Activated CD8-positive, alpha-beta T cell treated with anti-CD3 and anti-CD28 coated beads for 36 hours (primary cell): ENCODE results near the gene TRIM51. TPM values are rescaled to one million over a fixed set of nuclear protein-coding genes. Genes with fewer than 3 reads are reported as not detected.

Experiments
- ATAC-seq: fragments of 200-7000 bp; cut with Tn5 transposase; one replicate; pipeline ENCODE4 v1.10.0; 2021; ENCODE audit warnings: mild to moderate bottlenecking, moderate library complexity
- CTCF ChIA-PET: fragments of 350-600 bp; sonication (Branson Sonifier 250); formaldehyde crosslinking; loops from one replicate; lab custom pipeline; 2021; ENCODE audit warnings: antibody characterized with exemption; lab: Charles Lee
- POLR2A ChIA-PET: fragments of 350-600 bp; sonication (Branson Sonifier 250); formaldehyde crosslinking; loops from one replicate; lab custom pipeline; 2021; ENCODE audit warnings: antibody characterized with exemption; lab: Charles Lee
- DNase-seq: peaks from one replicate; pipeline ENCODE4 v3.0.0-alpha.2; 2020
- H3K27ac Mint-ChIP-seq: one replicate; pipeline ENCODE4 v1.8.0; 2021; ENCODE audit warnings: mild to moderate bottlenecking, mixed read lengths
- H3K27me3 Mint-ChIP-seq: one replicate; pipeline ENCODE4 v1.8.0; 2021; ENCODE audit warnings: mixed read lengths
- H3K36me3 Mint-ChIP-seq: one replicate; pipeline ENCODE4 v1.8.0; 2021; ENCODE audit warnings: low read depth, mixed read lengths
- H3K4me1 Mint-ChIP-seq: one replicate; pipeline ENCODE4 v1.8.0; 2021; ENCODE audit warnings: low read depth, mixed read lengths
- H3K4me3 Mint-ChIP-seq: one replicate; pipeline ENCODE4 v1.8.0; 2021; ENCODE audit warnings: mild to moderate bottlenecking, moderate library complexity, mixed read lengths
- H3K9me3 Mint-ChIP-seq: one replicate; pipeline ENCODE4 v1.8.0; 2021; ENCODE audit warnings: mixed read lengths
- CTCF ChIP-seq: fragments of 200-600 bp; IDR thresholded peaks from one replicate; pipeline ENCODE4 v1.8.0; 2022; ENCODE audit warnings: antibody characterized with exemption, mild to moderate bottlenecking
- intact Hi-C: fragments of 100-400 bp; cut with micrococcal nuclease; formaldehyde crosslinking; loops from one replicate; pipeline ENCODE4 v1.10.0; 2022
- total RNA-seq, 2 experiments: library from RNA; stranded (reverse); gene quantifications; one replicate each; pipeline ENCODE4 v1.2.3, GENCODE V29; 2021

The TRIM51 gene
- total RNA-seq, 2 experiments from 2014 or later: not detected

DNA sequence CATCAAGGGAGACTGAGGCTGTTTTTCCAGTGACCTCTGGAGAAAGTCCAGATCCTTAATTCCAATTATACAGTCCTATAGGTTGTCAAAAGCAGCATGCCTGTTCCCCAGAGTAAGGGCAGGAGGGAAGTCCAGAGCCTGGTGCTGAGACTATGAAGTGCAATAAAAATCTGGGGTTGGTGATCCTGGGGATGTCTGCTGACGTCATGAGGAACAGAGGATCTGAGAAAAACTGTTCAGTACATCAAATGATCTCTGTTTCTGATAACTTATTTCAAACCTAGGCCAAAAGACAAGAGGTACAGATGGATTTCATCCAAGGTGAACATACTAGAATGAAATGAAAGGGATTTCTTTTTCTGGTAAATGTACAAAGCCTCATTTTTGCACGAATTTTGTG is 19.2 kb downstream of the TRIM51 start:
- POLR2A ChIA-PET: no interaction called here
- no peaks in the 10 kb centered on the region for H3K4me1 Mint-ChIP-seq
- CTCF ChIA-PET: no interaction called here
- peaks cover 16% of the 10 kb centered on the region for H3K9me3 Mint-ChIP-seq
- no peak overlapping the region for H3K27ac Mint-ChIP-seq
- H3K36me3 Mint-ChIP-seq: no peaks in the 10 kb centered on the region
- no peak for DNase-seq
- intact Hi-C loops: no loop called here
- no peaks in the 10 kb centered on the region for H3K27me3 Mint-ChIP-seq
- no peak overlapping the region for H3K4me3 Mint-ChIP-seq
- TF ChIP-seq CTCF: no peak
- ATAC-seq: no peak

GRCh38 chr11:55914482-55914881 is 31.4 kb downstream of the TRIM51 start, which contains the start of gene OR5W2:
Gene OR5W2 (minus strand): TSS chr11:55914582. CDS start chr11:55914582, 0 bp downstream.
- TF ChIP-seq CTCF: no peak
- H3K36me3 Mint-ChIP-seq: no peaks in the 10 kb centered on the region
- H3K4me3 Mint-ChIP-seq: no peak within 1 kb of the TSS
- POLR2A ChIA-PET: no interaction called here
- H3K27ac Mint-ChIP-seq: no peak within 1 kb of the TSS
- no peaks in the 10 kb centered on the region for H3K27me3 Mint-ChIP-seq
- peaks cover 12% of the 10 kb centered on the region for H3K9me3 Mint-ChIP-seq
- CTCF ChIA-PET: no interaction called here
- intact Hi-C loops: no loop called here
- ATAC-seq (no peak), DNase-seq (no peak)
- no peaks in the 10 kb centered on the region for H3K4me1 Mint-ChIP-seq

DNA sequence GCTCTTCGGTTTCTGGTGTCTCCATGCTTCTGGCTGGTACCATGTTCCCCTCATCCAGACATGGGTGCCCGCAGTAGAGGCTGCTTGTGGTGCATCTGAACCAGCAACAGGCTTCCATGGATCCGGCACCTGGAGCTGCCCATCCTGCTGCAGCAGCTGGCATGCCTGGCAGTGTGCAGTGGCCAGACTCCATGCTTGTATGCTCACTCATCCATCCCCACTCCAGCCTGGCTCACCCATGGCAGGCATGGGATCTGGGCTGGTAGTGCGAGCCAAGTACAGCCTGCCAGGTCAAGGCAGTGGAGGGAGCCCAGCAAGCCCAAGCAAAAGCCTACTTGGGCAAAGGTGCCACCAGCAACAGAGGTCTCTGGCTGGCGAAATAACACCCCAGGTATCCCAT is 37.4 kb downstream of the TRIM51 start:
- no peak for ATAC-seq
- H3K9me3 Mint-ChIP-seq: peaks cover 8% of the 10 kb centered on the region
- no peaks in the 10 kb centered on the region for H3K4me1 Mint-ChIP-seq
- no peak overlapping the region for H3K27ac Mint-ChIP-seq
- intact Hi-C loops: no loop called here
- ChIA-PET CTCF (no interaction called here), POLR2A (no interaction called here)
- no peaks in the 10 kb centered on the region for H3K36me3 Mint-ChIP-seq
- H3K27me3 Mint-ChIP-seq: no peaks in the 10 kb centered on the region
- DNase-seq: no peak
- no peak overlapping the region for H3K4me3 Mint-ChIP-seq
- TF ChIP-seq CTCF: no peak

DNA sequence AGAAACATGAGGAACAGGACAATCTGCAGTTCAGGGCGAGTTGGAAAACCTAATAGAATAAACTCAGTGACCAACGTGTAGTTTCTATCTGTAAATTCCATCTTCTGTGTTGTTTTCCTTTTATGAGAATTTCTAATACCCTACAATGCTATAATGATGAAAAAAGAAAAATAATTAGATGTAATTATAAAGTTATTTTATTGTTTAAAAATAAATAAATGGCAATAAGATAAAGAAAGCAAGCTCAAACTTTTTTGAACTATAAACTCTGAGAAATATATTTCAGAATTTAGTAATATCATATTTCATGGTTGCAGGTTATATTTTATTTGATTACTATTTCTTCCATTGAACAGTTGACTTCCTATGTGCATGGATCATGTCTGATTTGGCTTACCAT is 53.2 kb downstream of the TRIM51 start, which contains the start of gene OR5I1:
OR5I1 (minus strand) TSS at position 101 of the 400 bp plus-strand sequence; CDS start at position 101, 0 bp downstream.
- POLR2A ChIA-PET: no interaction called here

More for the DNA sequence above, 53.2 kb downstream of the TRIM51 start, which contains the start of gene OR5I1:
- Mint-ChIP-seq H3K4me1 (no peaks in the 10 kb centered on the region), H3K4me3 (no peak within 1 kb of the TSS), H3K36me3 (no peaks in the 10 kb centered on the region), H3K9me3 (peaks cover 11% of the 10 kb centered on the region), H3K27me3 (no peaks in the 10 kb centered on the region), H3K27ac (no peak within 1 kb of the TSS)
- CTCF ChIA-PET: no interaction called here
- DNase-seq: no peak
- intact Hi-C loops: no loop called here
- no peak for TF ChIP-seq CTCF
- ATAC-seq: no peak

Other genes starting within 250 kb of the TRIM51 start
- not detected for gene OR4P4, start 248.2 kb upstream of the TRIM51 start, total RNA-seq
- gene OR4S2, start 235.0 kb upstream of the TRIM51 start, total RNA-seq: not detected
- gene OR4C6, start 221.1 kb upstream of the TRIM51 start, total RNA-seq: not detected
- gene OR5D13, start 109.9 kb upstream of the TRIM51 start, total RNA-seq: not detected
- not detected for gene OR5D14, start 87.7 kb upstream of the TRIM51 start, total RNA-seq
- not detected for gene OR5L1, start 71.9 kb upstream of the TRIM51 start, total RNA-seq
- gene OR5D18, start 63.7 kb upstream of the TRIM51 start, total RNA-seq: not detected
- gene OR5L2, start 56.1 kb upstream of the TRIM51 start, total RNA-seq: not detected
- gene OR5D16, start 44.5 kb upstream of the TRIM51 start, total RNA-seq: not detected
- gene OR5W2, start 31.3 kb downstream of the TRIM51 start, total RNA-seq: not detected
- gene OR5I1, start 53.1 kb downstream of the TRIM51 start, total RNA-seq: not detected
- not detected for gene OR10AG1, start 86.6 kb downstream of the TRIM51 start, total RNA-seq
- gene OR5F1, start 111.3 kb downstream of the TRIM51 start, total RNA-seq: not detected
- not detected for gene OR5AS1, start 144.4 kb downstream of the TRIM51 start, total RNA-seq
- gene OR8I2, start 210.0 kb downstream of the TRIM51 start, total RNA-seq: not detected
- not detected for gene OR8H2, start 220.4 kb downstream of the TRIM51 start, total RNA-seq
- not detected for gene OR8H3, start 239.1 kb downstream of the TRIM51 start, total RNA-seq